Eye (tissue), 1 donor: ENCODE measurements around the gene ESYT2.
A peak's percentile ranks its signal among the peaks of the same experiment; 100 is the strongest.

Experiments
- DNase-seq: peaks from one replicate; pipeline ENCODE4 v3.0.0-alpha.2; 2015

The ESYT2 gene

DNA sequence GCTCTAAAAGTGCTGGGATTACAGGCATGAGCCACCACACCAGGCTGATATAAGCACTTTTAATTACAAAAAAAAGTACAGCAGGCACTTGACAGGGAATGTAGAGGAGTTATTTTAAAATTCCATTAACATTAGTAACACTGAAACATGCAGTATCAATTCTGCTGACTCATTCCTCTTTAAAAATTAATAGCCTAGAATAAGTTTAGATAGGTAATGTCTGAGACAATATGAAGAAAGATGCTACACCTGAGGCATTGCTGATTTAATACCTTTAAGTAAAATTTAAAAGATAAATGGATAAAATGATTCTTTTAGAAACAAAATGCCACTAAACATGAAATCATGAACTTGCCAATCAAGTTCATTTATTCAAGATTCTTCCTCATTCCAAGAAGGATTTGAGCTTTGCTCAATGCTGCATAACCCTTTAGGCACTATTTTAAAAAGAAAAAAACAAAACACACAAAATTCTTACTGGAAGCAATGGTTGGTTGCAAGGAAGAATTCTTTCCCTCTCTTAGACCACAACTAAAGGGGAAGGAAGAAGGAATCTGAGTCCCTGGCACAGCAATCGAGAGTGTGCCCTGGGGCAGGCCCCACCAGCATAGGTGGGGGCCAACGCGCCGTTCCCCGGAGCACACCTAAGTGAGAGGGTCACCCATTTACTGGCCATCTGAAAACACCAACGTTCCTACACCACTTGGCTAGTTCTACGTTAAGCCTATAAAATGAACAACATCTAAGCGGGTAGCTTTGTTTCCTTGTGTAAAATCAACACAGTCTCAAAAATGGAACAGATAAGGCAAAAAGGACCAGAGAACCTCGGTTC is 26.6 kb downstream of the ESYT2 start:
- no peak for DNase-seq

DNA sequence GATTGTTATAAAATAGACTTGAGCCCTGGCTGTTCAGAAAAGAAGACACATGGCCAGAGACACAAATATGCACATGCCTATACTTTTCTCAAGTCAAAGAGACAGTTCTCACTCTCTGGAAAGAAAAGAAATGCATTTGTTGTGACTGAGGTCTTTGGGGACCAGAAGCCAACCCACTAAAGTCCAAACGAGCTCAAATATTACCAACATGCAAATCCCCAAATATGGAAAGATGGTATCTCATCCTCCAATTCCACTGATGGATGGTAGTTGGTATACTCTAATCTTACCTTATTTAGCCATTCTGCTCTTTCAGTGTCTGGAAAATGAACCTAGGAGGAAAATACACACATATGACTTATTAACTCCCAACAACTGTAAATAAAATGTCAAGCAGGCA is 30.6 kb downstream of the ESYT2 start:
- no peak for DNase-seq

DNA sequence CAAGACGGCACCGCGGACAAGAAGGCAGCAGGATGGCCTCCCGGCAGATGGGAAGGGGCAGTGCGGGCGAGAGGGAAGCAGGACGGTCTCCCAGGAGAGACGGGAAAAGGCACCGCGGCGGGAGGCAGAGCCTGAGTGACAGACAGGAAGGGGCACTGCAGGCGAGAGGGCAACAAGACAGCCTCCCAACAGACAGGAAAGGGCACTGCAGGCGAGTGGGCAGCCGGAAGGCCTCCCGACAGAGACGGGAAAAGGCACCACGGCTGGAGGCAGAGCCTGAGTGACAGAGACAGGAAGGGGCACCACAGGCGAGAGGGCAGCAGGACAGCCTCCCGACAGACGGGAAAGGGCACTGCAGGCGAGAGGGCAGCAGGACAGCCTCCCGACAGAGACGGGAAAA is 32.6 kb downstream of the ESYT2 start:
- no peak for DNase-seq

DNA sequence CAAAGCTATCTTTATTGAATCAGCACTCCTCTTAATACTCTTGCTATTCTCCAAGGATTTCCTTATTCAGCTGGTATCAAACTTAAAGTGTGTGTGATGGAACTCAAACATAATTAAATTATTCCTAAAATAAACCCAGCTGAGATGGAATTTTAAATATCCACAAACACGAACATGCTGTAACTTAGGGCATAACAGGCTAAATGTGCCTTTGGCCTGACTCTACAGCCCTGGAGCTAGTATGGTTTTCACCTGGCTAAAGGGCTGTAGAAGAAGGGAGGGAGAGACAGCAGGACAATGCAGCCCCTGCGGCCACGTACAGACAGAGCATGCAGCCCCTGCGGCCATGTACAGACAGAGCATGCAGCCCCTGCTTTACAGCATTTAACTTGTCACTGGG is 34.0 kb downstream of the ESYT2 start:
- DNase-seq: no peak

DNA sequence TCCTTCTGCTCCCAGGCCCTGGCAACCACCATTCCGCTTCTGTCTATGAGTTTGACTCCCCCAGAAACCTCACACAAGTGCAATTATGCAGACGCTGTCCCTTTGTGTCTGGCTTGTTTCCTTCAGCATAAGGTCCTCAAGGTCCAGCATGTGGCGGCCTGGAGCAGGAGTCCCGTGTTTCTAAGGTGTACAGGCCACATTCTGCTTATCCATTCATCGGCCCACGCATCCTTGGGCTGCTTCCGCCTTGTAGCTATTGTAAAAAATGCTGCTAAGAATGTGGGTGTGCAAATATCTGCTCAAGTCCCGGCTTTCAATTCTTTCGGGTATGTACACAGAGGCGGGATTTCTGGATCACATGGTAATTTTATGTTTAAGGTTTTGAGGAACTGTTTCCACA is 38.2 kb downstream of the ESYT2 start:
- no peak for DNase-seq

DNA sequence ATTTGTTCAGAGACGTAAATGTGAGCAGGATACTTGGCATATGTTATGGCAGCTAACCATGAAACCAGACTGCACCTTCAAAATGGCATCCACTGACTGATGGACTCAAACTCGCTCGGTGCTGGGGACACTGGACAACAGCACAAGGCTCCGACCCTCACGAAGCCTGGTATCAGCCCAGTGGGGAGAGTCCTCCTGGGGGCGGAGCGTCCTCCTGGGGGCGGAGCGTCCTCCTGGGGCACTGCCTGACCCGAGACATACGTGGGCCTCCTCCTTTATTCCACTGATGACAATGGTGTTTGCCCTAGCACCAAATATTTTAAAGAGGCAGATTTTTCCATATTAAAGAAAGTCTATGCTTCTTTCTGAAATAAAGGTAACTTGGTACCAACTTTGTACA is 39.5 kb downstream of the ESYT2 start:
- no peak for DNase-seq

DNA sequence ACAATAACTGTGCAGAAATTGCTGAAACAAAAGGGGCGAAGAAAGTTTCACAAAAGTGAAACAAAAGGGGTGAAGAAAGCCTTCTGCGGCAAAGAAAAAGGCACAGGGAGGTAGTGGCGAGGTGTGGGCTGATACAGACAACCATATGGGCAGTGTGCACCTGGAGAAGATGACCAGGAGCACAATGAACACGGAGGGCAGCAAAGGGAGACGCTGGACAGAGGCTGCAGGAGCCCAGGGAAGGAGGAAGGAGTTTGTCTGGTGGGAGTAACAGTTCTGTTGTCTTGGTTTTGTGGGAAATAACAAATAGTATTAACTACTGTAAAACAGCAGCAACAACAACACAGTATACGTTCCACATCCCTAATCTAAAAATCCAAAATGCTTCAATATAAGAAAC is 42.4 kb downstream of the ESYT2 start:
- DNase-seq: no peak

DNA sequence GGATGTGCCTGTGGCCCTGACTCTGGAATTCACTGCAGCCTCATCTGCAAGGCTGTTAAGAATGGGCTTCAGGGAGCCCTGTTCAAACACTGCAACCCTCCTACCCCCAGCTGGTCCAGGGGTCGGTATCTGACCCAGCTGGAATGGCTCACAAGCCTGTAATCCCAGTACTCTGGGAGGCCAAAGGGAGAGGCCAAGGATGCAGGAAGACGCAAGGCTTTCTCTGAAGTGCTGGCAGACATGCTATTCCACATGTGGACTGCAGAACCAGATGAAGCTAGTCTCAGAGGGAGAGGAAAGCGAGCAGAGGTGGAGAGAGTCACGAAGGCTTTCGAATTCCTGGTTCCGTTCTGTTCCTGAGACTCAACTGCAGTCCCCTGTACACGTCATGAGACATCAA is 45.0 kb downstream of the ESYT2 start:
- DNase-seq: no peak

DNA sequence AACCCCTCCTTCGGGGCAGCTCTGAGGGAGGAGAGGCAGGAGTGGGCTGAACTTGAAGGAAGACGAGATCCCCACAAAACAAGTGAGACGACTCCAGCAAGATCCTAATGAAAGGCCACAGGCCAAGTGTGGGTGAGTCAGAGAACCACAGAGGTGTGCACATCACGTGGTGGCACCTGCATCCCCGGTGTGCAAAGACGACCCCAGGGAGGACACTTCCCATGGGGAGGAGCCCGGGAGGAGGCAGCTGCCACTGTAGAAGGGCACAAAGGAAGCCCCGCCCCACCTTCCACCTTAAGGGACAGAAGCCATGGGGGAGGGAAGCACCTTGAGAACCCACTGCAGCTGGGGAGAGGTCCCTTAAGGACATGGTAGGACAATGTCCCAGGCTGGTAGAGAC is 45.7 kb downstream of the ESYT2 start:
- no peak for DNase-seq

DNA sequence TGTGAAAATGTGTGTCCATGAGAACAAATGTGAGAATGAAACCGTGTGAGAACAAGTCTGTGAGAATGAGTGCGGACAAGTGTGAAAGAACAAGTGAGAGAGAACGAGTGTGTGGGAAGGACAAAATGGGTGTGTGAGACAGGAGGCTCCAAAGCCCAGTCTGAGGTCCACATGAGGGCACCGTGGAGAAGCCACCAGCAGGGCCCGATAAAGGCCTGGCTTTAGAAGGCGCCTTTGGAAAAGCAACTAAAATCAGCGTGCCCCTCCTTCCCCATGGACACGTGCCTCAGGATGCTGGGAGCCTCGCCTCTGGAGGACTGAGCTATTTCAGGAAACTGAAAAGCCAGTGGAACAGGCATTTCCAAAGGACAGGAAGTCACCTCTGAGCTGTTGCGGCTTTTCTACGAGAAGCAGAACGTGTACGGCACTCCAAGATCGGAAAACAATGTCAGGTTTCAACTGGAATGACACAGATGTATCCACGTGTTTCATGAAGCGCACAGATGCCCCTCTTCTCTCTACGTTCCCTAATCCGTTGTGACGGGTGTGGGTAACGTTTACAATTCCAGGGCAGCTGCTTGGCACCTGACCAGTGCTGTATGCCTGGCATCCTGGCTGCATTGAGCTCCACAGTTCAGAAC is 46.4 kb downstream of the ESYT2 start:
- DNase-seq: peak; percentile 25

DNA sequence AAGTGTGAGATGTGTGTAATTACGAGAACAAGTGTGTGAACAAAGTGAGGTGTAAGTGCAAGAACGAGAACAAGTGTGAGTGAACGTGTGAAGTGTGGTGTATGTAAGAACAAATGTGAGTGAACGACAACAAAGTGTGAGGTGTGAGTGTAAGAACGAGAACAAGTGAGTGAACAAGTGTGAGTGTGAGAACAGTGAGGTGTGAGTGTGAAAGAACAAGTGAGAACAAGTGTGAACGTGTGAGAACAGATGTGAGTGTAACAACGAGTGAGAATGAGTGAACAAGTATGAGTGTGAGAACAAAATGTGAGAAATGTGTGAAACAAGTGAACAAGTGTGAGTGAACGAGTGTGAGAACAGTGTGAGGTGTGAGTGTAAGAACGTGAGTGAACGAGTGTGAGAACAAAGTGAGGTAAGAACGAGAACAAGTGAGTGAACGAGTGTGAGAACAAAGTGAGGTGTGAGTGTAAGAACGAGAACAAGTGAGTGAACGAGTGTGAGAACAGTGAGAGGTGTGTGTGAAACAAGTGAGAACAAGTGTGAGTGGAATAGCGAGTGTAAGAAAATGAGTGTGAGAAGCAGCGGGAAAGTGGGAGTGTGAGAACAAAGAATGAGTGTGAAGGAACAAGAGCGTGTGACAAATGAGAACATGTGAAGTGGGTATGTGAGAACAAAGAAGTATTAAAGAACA is 47.2 kb downstream of the ESYT2 start:
- DNase-seq: no peak

DNA sequence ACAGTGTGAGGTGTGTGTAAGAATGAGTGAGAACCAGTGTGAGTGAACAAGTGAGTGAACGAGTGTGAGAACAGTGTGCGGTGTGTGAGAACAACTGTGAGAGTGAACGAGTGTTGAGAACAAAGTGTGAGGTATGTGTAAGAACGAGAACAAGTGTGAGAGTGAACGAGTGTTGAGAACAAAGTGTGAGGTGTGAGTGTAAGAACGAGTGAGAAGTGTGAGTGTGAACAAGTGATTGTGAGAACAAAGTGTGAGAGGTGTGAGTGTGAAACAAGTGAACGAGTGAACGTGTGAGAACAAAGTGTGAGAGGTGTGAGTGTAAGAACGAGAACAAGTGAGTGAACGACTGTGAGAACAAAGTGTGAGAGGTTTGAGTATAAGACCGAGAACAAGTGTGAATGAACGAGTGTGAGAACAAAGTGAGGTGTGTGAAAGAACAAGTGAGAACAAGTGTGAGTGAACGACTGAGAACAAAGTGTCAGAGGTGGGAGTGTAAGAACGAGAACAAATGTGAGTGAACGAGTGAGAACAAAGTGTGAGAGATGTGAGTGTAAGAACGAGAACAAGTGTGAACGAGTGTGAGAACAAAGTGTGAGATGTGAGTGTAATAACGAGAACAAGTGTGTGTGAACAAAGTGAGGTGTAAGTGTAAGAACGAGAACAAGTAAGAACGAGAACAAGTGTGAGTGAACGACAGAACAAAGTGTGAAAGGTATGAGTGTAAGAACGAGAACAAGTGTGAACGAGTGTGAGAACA is 47.9 kb downstream of the ESYT2 start:
- DNase-seq: no peak

DNA sequence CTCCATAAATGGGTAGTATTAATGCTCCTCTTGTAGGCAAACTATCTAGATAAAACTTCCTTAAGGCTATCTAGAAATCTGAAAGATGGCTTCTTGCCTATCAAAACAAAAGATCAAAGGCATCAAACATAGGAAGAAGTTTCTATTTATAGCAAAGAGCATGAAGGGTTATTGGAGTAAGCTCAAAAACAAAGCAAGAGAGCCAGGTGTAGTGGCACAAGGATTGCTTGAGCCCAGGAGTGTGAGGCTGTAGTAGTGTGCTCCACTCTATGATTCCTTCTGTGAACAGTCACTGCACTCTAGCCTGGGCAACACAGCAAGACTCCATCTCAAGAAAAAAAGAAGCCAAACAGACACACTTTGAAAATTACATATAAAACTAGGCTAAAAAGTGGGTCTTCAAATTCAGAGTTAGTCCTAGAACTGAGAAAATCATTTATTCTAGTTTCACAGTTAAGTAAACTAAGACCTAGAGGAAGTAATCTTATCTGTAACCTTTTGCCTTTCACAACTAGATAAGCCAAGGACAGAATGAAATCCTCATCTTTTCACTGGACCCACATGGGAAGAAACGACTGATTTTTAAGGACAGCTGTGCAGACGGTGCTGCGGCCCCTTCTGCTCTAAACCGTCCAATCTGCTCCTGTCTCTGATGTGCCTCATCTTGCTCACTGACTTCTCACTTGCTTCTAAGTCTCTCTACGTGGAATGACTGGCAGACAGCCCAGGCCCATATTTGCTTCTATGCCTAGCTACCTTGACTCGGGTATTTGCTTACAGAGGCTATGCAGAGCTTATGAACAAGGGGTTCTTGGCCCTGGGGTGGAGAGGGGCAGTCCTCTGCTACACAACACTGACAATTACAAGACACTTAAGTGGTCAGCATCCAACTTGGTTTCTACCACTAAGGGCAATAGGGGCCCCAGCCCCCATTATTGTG is 50.0 kb downstream of the ESYT2 start:
- no peak for DNase-seq

DNA sequence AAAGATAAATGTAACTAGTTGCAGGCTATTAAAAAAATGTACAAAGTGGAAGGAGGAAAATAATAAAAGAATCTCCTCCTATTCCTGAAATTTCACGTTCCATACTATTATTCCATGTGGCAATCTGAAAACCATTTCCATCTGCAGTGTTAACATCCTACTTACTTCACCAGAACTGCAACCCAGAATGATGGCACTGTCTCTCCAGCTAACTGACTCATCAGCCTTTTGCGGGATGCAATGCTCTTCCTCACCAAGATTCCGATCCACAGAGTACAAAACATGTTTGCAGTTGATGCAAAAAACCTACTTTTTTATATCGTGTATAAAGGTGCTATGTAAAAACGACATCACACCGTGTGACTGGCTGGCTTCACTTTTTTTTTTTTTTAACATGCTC is 50.8 kb downstream of the ESYT2 start:
- no peak for DNase-seq

DNA sequence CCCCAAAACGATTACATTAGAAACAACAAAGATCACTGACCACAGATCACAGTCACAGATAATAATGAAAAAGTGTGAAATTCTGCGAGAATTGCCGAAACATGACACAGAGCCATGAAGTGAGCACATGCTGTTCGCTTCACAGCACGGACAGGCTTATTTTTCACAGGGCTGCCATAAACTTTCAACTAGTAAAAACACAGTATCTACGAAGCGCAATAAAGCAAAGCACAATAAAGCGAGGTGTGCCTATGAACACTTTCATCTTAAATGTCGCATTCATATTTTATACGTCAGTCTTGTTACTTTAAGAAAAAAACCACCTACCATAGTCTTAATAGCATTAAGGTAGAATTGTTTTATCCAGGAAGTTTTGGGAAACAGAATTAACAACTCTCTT is 51.5 kb downstream of the ESYT2 start:
- DNase-seq: no peak

DNA sequence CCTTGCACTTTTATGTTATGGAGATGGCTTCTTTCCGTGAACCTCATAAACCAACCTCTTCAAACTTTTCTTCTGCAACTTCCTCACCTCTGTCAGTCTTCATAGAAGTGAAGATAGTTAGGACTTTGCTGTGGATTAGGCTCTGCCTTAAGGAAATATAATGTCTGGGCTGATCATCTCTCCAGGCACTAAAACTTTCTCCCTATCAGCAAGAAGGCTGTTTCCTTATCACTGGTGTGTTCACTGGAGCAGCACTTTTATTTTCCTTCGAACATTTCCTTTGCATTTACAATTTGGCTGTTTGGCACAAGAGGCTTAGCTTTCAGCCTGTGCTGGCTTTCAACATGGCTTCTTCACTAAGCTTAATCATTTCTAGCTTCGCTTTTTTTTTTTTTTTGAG is 52.8 kb downstream of the ESYT2 start:
- DNase-seq: no peak

DNA sequence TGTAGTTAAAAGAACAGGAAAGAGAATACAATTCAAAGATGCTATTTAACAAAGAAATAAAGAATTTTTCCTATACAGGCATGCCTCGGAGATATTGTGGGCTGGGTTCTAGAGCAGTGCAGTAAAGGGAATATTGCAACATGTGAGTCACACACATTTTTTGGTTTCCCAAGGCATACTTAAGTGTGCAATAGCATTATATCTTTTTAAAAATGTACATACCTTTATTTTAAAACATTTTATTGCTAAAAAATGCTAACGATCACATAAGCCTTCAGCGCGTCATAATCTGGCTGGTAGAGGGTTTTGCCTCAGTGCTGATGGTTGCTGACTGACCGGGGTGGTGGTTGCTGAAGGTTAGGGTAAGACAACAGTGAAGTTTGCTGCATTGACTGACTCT is 54.4 kb downstream of the ESYT2 start:
- no peak for DNase-seq

DNA sequence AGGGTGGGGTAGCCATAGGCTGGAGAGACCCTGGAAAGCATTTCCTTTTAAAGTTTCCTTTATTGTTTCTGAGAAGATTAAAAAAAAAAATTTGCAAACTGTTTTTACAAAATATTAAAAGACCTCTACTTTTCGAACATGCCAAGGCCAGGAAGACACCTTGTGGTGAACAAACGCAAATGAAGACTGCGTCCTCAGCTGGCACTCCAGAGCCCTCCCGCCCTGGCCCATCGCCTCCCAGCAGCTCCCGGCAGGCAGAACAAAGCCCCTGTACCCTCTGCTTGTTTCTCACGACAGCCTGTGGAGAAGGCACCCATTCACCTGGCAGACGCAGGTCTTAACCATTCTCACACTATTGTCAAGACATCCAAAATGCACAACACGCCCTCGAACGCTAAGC is 56.4 kb downstream of the ESYT2 start:
- DNase-seq: no peak

DNA sequence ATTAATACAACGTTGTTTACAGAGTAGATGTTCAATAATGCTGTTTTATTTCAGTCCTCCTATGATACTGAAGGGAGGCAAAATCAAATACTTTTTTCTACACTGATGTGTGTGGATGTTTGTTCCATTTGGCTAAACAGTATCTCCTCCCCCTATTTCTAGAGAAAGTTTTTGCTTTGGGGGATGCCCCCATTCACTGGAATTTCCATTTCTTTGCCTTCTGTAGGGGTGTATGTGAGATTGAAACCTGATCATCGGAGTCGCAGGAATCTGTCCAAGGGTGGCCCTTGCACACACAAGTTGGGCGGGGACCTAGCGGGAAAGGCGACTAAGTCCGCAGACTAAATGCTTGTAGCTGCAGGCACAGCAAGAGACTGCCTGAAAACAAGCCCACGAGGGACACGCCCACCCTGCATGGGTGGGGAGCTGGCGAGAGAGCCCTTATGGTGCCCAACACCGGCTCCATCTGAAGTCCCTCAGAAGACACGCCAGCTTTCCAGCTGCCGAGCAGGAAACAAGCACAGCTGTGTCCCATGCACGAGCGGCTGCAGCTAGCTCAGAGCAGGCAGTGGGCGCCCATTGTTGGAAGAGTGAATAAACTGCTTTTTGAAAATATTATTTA is 58.0 kb downstream of the ESYT2 start:
- no peak for DNase-seq

DNA sequence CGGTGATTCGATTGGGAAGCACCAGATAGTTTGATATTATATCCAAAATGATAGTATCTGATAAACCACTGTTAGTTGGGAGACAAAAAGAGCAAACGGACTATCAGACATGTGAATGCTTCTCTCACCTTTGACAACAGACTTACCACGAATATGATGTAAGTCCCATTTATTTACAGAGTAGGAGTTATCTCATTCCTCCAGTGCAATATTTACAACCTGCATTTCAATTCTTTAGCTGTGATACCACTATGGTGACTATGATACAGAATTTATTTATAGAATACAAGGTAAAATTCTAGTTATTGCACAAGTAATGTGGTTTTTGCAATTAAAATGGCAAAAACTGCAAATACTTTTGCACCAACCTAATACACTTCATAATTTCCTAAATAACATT is 61.6 kb downstream of the ESYT2 start:
- no peak for DNase-seq

DNA sequence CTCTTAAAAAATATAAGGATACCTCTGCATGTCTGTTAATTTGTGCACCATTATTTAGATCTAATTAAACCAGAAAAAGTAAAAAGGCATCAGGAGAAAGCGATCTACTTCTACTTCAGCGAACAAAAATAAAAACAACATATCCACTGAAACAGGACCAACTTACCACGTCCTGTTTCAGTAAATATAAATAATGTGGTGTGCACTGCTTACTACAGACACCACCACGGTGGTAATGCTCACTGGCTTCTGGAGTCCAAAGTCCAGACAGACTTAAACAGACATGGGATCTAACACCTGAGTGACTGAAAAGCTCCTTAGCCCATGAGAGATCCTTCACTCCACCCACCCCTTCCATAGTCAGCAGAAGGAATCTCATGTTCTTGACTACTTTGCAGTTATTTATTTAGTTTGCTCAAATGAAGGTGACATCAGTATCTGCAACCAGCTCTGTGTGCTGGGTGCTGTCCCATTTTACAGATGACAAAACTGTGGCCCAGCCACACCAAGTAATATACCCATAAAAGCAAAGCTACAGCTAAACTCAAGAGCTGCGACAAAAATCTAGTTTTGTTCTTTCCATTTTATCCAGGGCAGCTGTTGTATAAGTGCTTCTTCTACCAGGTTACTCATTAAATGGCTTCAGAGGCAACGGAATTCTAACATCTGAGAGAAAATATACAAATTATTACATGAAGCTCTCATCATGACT is 62.6 kb downstream of the ESYT2 start:
- no peak for DNase-seq
